Measurements from ENCODE around the gene AKR7A3.

DNA sequence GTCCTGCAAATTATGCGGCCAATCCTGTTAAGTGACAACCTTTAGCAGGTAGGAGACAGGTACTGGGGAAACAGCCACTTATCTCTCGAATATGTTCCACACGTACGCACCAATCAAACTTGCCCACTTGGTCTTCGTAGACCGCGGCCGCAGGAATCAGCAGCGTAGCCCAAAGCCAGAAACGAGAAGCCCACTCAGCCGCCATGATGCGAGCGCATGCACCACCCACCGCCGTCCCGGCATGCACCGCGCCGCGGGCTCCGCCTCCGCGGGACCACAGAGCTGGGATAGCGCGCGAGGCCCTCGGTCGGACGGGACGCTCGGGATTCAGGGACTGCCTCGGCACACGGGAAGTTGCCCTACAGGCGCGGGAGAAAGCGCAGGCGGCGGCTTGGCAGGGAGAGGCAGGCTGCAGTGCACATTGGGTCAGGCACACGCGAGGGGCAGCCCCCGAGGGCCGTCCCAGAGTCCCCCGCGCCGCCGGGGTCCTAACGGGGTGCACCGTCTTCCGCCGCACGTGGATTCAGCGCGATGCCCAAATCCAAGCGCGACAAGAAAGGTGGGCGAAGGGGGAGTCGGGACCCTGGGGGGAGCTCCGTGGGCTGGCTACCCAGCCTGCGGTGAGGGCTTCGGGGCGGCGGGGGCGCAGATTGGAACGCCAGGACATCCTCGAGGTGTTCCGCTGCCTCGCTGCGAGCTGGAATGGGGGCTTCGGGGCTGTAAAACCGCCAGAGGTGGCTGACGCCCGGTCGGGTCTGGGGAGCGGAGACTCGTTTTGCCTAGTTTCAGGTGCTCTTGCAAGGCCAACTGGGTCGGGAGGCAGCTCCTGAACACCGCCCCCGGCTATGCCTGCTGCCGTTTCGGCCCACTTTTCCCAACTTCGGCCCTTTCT lies 37.0 kb downstream of the AKR7A3 start, which contains the start of the genes EMC1 and MRTO4:
- TF ChIP-seq, protein P1, sequence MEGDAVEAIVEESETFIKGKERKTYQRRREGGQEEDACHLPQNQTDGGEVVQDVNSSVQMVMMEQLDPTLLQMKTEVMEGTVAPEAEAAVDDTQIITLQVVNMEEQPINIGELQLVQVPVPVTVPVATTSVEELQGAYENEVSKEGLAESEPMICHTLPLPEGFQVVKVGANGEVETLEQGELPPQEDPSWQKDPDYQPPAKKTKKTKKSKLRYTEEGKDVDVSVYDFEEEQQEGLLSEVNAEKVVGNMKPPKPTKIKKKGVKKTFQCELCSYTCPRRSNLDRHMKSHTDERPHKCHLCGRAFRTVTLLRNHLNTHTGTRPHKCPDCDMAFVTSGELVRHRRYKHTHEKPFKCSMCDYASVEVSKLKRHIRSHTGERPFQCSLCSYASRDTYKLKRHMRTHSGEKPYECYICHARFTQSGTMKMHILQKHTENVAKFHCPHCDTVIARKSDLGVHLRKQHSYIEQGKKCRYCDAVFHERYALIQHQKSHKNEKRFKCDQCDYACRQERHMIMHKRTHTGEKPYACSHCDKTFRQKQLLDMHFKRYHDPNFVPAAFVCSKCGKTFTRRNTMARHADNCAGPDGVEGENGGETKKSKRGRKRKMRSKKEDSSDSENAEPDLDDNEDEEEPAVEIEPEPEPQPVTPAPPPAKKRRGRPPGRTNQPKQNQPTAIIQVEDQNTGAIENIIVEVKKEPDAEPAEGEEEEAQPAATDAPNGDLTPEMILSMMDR (IDR thresholded peaks at IDR 0.05): peak in 1 of 7 experiments; percentile 21
- peak; percentile 31 to 65 (median 64) for TF ChIP-seq POLR2A (IDR thresholded peaks at IDR 0.05)

Data from body of pancreas (tissue), 4 donors.